ENCODE results near the gene AHDC1.

The AHDC1 gene

DNA sequence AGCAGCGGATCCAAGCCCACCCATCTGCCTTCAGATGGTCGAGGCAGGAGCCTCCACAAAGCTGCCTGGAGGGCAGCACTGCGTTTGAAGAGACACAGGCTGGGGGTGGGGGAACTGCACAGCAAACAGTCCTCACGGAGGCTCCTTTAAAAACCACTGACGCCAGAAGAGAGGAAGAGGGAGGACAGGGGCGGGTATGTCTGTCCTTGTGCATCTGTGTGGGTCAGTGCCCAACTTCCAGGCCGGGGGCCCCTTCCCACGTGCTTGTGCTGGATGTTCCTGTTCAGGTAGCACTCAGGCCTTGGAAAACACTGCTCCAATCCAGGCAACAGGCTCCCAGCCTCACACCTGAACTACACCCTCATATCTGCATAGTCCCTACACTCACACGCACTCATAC, 7.7 kb downstream of the AHDC1 start:
- DNase-seq = no peak

DNA sequence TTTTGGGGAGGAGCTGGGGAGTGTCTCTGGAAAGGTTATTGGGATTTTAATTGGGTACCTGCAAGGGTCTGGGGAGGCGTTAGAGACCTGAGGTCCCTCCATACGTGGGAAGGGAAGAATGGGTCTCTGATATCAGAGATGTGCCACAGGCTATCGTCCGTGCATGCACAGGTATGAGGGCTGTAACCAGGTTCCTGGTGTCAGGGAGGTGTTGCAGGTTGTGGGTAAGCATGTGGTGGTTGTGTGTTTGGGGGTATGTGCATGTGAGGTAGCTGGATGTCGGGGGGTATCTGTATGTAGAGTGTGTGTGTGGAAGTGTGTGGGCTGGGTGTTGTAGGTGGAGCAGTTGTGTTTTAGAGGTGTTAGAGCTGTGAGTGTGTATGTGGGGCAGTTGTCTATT, 8.3 kb downstream of the AHDC1 start:
- DNase-seq = no peak

DNA sequence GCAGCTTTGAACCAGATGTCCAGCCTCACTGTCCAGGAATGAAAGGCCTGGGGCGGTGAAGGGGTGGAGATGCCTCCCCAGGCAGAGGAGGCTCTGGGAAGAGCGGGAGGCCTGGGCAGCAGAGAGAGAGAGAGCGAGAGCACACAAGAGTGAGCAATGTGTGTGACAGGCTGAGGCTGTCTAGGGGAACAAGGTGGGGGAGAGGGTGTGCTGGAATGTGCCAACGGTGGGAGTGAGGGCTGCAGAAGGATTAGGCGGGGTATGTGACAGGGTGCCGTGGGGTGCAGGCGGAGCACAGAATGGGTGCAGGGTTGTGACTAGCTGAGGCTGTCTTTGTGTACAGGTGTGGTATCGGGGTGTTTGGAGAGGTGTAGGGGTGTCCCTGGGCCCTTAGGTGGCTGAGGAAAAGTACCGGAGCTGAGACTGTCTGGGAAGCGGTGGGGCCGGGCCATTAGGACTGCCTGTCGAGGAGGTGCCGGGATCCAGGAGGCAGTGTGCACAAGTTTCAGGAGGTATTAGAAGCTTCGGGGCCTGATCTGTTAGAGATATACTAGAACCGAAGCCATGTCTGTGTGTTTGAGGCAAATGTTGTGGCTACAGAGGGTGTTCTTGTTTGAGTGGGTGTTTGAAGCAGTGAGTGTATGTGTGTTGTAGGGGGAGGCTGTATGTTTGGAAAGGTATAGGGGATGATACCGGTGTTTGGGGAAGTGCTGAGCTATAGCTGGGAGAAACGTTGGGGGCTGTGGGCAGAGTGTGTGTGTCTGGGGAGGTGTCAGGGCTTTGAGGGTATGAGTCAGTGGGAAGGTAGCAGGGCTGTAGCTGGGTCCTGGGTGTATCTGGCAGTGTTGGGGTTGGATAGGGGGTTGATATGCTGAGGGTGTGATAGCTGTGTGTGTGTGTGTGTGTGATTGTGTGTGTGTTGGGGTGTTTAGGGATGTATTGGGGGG, 9.1 kb downstream of the AHDC1 start:
- DNase-seq = no peak

DNA sequence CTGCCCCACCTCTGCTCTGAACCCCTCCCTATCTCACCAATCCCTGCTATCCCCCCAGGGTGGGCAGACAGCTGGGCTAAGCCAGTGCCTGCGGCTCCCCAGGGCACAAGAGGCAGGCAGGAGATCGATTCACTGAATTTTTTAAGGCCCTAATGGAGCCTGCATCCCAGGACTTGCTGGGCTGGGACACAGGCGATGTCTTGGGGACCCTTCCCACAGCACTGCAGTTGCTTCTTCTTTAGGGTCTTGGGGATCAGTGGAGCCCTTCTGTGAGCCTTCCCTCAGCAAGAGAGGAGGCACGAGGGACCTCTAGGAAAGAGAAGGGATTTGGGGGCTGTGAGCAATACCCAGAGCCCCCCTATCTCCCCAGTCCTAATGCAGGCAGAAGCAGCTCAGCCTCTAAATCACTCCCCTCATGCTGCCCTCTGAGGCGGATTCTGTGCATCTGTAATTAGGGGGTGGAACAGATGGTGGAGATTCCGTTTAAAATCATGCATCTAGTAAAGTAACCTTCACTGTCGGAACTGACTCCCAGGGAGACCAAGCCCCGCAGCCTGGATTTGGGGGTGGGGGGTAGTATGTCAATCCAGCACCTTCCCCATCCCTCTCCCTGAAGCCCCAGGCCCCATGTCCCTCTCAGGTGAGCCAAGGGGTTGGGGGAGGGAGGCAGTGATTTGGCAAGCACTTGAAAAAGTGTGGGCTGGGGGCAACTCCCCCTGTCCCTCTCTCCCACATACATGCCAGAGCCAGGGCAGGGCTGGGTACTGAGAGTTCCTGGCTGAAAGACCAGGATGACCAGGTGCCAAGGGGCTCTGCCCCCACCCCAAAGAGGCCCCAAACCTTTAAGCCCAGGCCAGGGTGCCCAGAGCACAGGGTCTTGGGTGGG, 10.0 kb downstream of the AHDC1 start:
- no peak for DNase-seq

DNA sequence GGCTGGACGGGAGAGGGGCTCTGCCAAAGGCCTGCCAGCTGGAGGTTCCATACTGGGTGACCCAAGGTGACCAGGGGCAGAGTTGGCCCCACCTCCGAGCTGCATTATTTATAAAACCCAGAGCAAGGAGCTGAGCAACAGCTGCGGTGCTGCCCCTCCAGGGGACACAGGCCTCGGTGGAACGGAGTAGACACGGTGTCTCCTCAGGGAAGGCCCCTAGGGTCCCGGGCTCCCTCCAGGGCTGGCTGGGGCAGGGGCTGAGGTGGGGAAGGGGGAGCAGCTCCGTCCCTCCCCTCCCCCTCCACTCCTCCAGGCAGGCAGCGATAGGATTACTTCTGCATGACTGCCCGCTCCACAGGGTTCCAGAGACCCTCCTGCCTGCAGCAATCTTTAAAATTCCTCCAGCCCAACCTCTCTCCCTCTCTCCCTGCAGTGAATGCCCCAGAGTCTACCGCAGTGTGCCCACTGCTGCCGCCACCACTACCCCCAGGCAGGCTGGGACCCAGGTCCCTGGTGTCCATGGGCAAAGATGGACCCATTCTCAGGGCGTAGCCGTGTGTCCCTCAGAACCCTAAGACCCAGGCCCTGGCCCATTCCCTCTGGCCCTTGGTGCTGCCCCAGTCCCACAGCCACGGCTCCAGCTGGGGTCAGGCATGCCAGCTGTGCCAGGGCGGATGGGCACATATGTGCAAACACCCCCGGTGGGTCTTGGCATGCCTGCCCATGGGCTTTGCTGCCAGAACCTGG, 10.8 kb downstream of the AHDC1 start:
- no peak for DNase-seq

DNA sequence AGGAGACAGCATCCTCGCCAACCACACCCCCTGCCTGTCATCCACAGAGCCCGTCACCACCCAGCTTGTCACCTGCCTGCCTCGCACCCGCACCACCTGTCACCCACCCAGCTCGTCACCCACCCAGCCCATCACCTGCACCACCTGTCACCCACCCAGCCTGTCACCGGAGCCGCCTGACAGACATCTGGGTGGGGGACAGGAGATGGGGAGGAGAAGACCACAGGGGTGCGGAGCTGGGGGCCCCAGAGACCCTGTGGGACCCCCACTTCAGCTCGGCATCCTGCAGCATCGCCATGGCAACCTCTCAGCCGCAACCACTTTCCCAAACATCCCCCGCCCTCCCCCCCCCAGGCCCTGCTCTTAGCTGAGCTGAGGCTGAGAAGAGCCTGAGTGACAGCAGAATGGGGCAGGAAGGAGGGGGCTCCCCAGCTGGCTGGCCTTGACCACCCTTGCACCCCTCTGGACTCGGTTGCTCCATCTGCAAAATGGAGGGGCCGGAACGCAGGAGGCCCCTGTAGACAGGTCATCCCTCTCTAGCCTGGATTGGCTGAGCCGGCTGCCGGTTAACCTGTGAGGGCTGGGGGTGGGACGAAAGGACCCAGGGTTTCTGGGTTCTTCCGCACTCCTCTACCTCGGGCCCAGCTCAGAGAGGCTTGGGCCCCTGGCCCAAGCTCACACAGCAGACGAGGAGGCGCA, 11.6 kb downstream of the AHDC1 start:
- DNase-seq = no peak

DNA sequence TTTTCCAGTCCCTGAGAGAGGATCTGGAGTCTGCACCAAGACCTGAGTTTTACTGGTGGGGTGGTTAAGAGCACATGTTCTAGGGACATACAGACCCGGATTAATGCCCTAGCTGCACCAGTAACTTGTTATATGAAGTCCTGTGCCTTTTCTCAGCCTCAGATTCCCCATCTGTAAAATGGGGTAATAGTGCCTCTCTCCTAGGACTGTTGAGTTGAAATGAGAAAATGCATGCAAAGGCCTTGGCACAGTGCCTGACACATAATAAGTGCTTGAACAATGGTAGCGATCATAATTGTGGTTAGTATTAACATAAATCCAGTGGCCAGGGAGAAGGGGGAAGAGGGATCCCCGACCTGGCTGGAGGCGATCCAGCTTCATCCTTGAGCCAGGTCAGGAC, 12.3 kb downstream of the AHDC1 start:
- DNase-seq = no peak

DNA sequence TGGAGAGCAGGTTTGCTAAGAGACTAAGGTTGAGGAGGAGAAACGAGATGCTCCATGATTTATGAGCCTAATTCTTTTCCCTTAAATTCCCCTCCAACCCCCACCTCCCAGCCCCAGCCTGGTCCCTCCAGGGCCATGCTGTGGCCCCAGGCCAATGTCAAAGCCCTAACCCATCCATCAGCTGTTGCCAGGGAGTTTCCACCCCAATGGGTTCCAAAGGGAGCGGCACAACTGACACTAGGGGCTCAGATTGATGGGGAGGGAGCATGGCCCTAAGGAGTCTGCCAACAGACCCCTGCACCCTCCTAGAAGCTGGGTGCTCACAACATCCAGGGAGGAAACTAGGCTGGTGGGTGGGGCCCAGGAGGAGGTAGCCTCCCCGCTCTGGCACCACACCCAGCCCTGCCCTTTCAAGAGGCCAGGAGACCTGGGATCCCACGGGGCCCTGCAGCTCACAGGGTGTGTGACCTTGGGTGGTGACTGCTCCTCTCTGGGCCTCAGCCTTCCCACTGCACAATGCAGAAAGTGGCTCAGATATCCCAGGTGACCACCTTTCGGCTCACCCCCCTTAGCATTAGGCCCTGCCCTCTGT, 12.9 kb downstream of the AHDC1 start:
- DNase-seq = no peak

DNA sequence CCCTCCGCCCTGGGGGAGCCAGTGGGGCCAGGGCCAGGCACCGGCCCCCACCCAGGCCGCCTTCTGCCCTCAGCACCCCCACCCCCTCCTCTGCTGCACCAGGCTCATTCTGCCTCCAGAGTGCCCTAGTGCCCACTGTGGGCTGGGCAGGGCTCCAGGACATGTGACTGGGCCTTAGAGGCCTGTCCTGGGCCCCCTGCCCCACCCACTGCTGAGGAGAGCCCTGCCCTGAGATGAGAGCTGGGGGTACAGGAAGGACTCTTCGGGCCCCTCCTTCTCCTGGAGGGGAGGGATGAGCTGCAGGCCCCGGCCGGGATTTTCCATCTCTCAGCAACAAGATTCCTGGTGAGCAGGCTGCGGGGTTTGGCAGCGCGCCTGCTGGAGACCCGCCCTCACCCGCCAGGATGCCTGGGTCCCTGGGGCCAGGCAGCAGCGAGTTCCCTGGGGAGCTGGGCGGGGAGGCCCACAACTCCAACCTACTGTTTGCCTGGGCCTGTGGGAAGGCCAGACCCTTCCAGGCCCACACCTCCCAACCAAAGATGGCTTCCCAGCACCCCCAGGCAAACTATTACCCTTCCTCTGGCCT, 14.0 kb downstream of the AHDC1 start:
- DNase-seq = no peak

DNA sequence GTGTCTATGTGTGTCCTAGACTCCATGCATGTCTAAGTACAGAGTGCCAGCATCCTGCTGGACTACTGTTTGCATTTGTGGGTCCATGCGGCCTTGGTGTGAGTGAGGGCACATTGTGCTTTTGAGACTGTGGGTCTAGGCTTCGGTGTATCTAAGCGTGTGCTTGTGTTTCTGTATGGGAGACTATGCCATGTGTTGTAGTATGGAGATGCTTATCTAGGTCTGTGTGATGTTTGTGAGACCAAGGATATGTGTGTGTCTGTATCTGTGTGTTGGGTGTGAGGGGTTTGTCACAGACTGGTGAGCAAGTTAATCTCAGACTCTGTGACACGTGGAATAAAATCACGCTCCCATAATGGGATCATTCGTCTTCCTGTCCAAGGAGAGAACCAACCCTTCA, 14.5 kb downstream of the AHDC1 start:
- DNase-seq = no peak

DNA sequence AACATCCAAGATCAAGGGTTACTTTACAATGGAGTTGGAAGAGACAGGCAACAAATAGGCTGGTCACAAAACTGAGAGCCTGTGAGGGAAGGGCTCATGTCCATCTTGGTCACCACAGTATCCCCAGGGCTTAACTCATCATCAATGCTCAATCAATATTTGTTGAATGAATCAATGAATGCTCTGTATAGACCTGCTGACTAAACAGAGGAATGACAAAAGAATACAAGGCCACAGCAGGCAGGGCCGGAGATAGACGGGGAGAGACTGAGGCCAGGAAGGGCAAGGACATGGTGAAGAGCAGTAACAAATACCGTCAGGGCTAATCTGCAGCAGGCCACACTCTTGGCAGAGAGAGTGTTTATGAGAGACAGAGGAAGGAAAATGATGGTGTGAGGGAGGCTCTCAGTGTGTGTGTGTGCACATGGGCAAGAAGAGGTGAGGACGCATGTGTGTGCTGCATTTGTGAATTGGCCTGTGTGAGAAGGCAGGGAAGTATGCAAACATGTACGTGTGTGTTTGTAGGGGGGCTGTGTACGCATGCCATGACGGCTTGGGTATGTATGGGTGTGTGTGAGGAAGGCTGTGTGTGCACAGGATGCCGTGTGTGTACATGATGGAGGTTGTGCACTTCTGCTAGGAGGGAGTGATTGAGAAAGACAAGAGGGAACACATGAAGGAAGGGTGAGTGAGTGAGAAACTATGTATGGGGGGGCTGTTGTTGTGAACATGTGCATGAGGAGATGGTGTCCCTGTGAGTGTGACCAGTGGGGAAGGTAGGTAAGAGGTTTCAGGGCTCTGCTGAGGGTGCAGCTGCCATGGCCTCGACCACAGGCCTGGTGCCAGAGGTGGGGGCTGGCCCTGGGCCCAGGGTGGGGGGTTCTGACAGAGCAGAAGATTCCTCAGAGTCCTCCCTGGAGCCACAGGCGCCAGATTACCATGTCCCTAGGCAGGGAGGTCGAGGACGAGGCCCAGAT, 15.4 kb downstream of the AHDC1 start:
- no peak for DNase-seq

DNA sequence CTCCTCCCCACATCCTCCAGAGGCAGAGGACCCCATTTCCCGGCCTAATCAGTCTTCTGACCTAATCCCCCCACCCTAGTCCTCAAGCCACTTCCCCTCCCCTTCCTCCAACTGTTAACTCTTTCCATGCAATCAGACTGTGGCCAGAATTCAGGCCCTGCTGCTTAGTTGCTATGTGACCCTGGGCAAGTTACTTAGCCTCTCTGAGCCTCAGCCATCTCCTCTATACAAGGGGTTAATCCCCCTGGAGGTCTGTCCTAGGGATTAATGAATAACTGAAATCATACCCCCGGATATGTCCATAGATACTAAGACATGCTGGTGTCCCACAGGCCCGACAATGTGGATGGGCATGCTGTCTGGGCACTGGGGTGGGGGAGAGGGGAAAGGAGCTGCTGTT, 18.3 kb downstream of the AHDC1 start:
- DNase-seq = no peak

DNA sequence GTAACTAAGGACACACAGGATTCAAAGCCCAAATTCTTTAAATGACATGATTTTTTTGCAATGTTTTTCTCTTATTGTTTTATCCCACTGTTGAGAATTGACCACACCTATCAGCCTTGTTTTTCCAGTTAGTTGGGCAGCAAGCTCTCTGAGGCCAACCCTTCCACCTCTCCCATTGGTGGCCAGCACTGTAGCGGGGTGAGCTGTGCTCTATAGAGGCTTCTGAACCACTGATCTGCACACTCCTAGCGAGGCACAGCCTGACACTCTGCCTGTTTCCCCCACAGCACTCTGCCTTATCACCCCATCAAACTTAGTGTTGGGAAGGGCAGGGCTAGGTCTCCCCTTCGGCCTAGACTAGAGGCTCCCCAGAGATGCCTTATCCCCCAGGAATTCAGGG, 19.5 kb downstream of the AHDC1 start:
- no peak for DNase-seq

DNA sequence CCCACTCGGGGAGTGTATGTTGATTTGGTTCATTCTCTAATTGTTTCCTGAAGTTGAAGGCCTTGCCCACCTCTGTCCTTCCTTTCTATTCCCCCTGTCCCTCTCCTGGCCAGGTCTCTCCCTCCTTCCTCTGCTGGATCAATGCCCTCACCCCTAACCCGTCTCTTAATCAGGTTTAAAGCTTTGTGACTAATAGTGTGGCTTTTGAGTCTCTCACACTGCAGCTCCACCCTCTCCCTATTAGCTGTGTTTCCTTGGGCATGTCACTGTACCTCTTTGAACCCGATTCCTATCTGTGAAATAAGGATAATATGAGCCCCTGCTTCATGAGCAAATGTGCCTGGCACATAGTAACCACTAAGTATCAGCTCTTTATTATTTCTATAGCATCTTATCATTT, 20.5 kb downstream of the AHDC1 start:
- no peak for DNase-seq

DNA sequence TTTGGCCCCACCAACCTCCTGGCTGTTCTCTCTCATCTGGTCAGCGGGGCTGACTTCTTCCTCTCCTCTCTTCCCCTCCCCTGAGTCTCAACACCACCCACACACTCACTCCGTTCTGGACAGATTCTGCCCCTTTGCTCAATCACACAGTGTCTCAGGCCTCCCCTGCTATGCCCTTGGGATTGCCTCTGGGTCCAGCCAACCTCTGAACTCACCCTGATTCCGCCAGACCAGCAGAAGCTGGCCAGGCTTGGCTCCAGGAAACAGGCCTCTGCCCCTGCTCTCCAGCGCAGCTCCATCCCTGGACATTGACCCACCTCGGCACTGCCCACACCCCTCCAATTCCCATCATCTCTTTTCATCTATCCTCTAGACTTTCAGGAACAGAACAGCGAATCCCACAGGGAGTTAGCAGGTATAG, 22.1 kb downstream of the AHDC1 start:
- DNase-seq = no peak

DNA sequence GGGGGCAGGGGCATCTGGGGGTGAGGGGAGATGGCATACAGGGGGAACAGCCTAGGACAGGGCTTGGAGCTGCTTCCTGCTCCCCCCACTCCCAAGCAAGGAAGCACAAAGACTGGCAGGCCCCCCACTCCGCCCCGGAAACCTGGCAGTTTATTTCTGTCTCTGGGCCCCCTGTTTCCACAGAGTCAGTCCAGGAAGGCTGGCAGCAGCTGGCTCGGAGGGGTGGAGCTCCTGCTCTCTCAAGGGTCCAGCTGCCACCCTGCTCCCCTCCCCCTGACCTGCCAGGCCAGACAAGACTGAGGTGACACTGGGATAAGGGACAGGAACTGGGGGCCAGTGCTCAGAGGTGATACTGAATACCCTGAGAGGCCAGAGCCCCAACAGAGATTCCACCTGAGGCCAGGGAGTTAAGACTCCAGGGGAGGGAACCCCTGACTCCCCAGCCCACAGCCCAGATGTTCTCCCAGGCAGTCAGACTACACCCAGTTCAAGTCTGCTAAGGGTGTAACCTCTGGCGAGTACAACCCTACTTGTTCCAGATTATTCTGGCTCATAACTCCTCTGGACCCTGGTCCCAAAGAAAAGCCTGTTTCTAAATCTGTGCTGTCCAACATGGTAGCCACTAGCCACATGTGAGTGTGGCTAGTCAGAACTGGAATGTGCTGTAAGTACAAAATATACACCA, 26.3 kb downstream of the AHDC1 start:
- DNase-seq = peak; percentile 30 to 49

DNA sequence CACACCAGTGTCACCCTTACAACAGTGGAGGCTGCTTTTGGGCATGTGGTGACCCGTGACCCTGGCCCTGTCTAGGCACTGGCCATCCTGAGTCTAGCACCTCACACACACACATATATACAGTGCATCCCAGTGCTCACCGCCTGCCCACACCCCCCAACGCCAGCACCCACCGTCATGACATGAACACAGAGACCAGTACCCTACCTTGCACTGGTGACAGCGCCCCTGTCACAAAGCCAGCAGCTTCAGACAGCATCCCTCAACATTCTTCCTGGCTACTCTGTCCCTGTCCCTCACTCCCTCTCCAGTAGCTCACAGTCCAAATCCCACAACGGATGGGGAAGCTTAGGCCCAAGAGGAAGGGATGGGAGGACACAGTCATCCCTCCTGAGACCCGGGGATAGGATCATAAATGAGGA, 27.1 kb downstream of the AHDC1 start:
- no peak for DNase-seq

DNA sequence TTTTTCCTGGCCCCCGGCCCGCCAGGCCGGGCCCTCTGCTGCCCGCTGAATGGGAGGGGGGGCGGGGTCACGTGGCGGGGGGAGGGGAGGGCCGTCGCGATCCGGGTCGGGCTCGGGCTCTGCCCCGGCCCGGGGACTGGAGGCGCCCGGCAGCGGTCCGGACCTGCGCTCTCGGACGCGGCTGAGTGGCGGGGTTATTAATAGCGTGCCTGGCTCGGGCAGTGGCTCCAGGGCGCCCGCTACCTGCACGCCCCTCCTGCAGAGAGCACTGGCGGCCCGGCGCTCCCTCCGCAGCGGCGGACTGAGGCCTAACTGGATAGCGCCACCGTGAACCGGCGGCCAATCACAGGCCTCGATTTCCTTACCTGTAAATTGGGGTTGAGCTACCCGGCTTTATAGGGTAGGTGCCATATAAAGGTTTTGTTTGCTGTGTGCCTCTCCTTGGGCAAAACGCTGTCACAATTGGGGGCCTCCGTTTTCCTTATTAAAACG, 28.1 kb downstream of the AHDC1 start:
- peak; percentile 45 to 62 for DNase-seq

All from SHP77 (cell line).